Measurements from ENCODE around the gene TRAK1.

Gene TRAK1

DNA sequence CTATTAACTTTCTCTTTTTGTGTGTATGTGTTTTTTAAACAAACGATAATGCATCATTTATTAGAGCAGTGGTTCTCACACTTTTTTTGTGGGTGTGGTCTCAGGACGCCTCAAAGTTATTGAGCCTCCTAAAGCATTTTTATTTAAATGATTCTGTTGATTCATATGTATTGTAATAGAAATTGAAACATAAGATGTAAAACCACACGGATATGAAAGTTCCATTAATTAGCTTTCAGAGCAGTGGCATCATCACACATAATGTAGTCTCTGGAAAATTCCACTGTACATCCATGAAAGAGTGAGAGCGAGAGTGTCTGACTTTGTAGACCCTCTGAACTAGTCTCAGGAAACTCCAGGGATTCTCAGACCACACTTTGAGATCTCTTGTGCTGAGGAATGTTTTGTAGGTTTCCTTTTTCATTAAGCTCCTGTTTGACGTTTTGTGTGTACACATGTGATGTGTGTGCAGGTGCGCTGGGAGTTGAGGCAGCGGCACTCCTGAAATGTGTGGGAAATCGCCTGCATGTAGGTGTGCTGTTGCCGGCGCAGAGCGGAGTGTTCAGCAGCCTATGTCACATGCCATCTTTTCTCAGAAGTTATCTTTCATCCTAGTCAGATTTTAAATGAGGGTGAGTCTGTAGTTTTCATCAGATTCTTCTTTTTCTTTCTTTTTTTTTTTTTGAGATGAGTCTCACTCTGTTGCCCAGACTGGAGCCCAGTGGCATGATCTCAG lies 5.3 kb upstream of the TRAK1 start:
- Histone ChIP-seq H3K36me3 (replicated peaks) (peaks cover 11% of the 10 kb centered on the region), H3K27me3 (replicated peaks) (no peaks in the 10 kb centered on the region), H3K27ac (no peak overlapping the region), H3K4me3 (ENCODE audit: low read depth, low read length) (no peak overlapping the region)
- no peak for DNase-seq
- in situ Hi-C loops (cut with HindIII; ENCODE audit: low pct_ligation_motif_present, low sequenced_read_pairs), result loop anchor here (25.0 kb wide), 1 partner anchor 174 kb away; no protein-coding TSS in a partner anchor
- TF ChIP-seq, protein P1, sequence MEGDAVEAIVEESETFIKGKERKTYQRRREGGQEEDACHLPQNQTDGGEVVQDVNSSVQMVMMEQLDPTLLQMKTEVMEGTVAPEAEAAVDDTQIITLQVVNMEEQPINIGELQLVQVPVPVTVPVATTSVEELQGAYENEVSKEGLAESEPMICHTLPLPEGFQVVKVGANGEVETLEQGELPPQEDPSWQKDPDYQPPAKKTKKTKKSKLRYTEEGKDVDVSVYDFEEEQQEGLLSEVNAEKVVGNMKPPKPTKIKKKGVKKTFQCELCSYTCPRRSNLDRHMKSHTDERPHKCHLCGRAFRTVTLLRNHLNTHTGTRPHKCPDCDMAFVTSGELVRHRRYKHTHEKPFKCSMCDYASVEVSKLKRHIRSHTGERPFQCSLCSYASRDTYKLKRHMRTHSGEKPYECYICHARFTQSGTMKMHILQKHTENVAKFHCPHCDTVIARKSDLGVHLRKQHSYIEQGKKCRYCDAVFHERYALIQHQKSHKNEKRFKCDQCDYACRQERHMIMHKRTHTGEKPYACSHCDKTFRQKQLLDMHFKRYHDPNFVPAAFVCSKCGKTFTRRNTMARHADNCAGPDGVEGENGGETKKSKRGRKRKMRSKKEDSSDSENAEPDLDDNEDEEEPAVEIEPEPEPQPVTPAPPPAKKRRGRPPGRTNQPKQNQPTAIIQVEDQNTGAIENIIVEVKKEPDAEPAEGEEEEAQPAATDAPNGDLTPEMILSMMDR (IDR thresholded peaks at IDR 0.05; ENCODE audit: low read depth, low read length, missing control alignments), result no peak

DNA sequence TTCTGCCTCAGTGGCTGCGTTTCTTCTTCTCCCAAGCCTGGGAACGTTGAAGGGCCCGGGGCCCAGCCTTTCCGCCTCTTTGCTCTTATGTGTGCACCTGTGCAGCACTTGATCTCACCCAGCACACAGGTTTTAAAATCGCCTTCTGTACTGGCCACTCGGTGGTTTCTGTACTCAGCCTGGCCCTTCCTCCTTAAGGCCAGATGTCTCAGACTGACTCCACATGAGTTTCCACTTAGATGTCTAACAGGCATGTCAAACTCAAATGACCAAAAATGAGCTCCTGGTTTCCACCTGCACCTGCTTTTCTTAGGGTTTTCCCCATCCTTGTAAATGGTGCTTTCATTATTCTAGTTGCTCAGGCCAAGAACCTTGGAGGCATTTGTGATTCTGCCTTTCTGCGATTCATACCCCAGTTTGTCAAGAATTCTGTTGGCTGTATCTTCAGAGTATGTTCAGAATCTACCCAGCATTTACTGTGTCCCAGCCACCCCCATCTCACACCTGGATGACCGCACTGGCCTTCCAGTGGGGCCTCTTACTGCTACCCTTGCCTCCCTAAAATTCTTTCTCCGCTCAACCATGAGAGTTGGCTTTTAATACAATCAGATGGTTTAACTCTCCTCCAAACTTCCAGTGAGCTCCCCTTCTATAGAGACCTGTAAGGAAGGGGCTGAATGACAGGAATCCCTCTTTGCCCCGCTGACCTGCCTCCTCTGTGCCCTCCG lies 2.2 kb upstream of the TRAK1 start:
- no peak for DNase-seq
- in situ Hi-C loops (cut with HindIII; ENCODE audit: low pct_ligation_motif_present, low sequenced_read_pairs), result loop anchor here (25.0 kb wide), 1 partner anchor 177 kb away; no protein-coding TSS in a partner anchor
- TF ChIP-seq, protein P1 (IDR thresholded peaks at IDR 0.05; ENCODE audit: low read depth, low read length, missing control alignments), result no peak
- Histone ChIP-seq H3K4me3 (ENCODE audit: low read depth, low read length) (no peak overlapping the region), H3K27me3 (replicated peaks) (no peaks in the 10 kb centered on the region), H3K36me3 (replicated peaks) (peaks cover 14% of the 10 kb centered on the region), H3K27ac (no peak overlapping the region)

DNA sequence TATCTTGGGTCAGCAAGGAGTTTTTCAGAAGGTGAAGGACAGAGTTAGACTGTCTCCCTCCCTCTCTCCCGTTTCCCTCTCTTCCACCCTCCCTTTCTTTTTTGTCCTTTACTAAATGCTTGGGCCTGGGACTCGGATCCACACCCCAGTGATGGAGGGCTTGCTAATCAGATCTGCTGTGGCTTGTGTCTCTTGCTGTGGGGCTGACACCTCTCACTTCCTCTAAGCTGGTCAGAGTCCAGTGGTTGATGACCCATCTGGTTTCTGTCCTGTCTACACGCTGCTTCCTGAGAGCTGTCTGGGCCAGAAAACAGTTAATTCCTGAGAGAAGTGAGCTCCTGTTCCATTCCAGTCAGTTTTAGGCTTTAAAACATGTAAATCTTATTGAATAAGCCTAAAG lies 849 bp downstream of the TRAK1 start:
- in situ Hi-C loops (cut with HindIII; ENCODE audit: low pct_ligation_motif_present, low sequenced_read_pairs), result loop anchor here (25.0 kb wide), 1 partner anchor 180 kb away; no protein-coding TSS in a partner anchor
- Histone ChIP-seq H3K4me3 (ENCODE audit: low read depth, low read length) (no peak overlapping the region), H3K27ac (no peak overlapping the region), H3K27me3 (replicated peaks) (no peaks in the 10 kb centered on the region), H3K36me3 (replicated peaks) (peaks cover 14% of the 10 kb centered on the region)
- TF ChIP-seq, protein P1 (IDR thresholded peaks at IDR 0.05; ENCODE audit: low read depth, low read length, missing control alignments), result no peak
- DNase-seq, result no peak

DNA sequence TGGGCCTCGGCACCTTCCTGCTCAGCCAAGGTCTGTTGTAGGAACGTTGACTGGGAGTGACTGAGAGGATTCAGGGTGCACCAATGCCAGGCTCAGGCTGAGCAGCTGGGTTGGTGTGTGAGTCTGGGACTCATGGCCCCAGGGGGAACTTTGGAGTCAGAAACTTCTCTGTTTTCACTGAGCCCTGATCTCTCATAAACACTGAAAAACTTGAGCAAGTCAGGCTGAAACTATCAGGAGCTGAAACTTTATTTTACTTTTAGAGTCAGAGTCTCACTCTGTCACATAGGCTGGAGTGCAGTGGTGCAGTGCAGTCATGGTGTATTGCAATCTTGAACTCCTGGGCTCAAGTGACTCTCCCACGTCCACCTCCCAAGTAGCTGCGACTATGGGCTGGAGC lies 3.0 kb downstream of the TRAK1 start:
- H3K27ac ChIP-seq, result no peak overlapping the region
- H3K36me3 ChIP-seq (replicated peaks), result peaks cover 12% of the 10 kb centered on the region
- H3K4me3 ChIP-seq (ENCODE audit: low read depth, low read length), result no peak overlapping the region
- DNase-seq, result no peak
- TF ChIP-seq, protein P1 (IDR thresholded peaks at IDR 0.05; ENCODE audit: low read depth, low read length, missing control alignments), result no peak
- no peaks in the 10 kb centered on the region for H3K27me3 ChIP-seq (replicated peaks)
- in situ Hi-C loops (cut with HindIII; ENCODE audit: low pct_ligation_motif_present, low sequenced_read_pairs), result loop anchor here (25.0 kb wide), 1 partner anchor 182 kb away; no protein-coding TSS in a partner anchor

DNA sequence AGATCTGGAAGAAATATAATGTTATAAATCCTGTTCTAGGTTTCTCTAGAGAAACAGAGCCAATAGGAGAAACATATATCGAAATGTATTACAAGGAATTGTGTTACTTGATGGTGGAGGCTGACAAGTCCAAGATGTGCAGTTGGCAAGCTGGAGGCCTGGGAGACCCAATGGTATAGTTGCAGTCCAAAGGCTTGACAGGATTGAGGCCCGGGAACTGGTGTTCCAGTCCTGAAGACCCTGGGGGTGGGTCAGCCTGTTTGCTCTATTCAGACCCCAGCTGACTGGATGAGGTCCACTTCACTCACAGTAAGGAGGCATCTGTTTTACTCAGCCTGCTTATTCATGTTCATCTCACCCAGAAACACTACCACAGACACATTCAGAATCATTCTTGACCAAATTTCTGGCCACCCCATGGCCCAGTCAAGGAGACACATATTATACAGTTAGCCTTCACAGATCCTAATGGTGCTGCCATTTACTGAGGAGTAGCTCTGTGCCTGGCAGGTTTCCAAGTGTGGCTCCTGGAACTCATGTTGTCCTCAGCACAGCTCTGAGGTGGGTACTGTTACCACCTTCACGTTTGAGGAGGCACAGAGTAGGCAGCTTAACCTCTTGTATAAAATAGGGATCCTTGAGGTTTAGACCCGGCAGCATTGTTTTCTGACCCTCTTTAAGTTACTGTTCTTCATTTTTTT lies 3.7 kb downstream of the TRAK1 start:
- H3K4me3 ChIP-seq (ENCODE audit: low read depth, low read length), result no peak overlapping the region
- H3K27me3 ChIP-seq (replicated peaks), result no peaks in the 10 kb centered on the region
- TF ChIP-seq, protein P1 (IDR thresholded peaks at IDR 0.05; ENCODE audit: low read depth, low read length, missing control alignments), result no peak
- in situ Hi-C loops (cut with HindIII; ENCODE audit: low pct_ligation_motif_present, low sequenced_read_pairs), result loop anchor here (25.0 kb wide), 1 partner anchor 183 kb away; no protein-coding TSS in a partner anchor
- DNase-seq, result no peak
- peaks cover 11% of the 10 kb centered on the region for H3K36me3 ChIP-seq (replicated peaks)
- no peak overlapping the region for H3K27ac ChIP-seq
